GM19324 (cell line): ENCODE data around the gene CARM1.

Source experiments
- ATAC-seq: cut with Tn5 transposase; IDR thresholded peaks from one replicate; pipeline ENCODE4 v1.9.1; 2021; ENCODE audit warnings: mild to moderate bottlenecking, moderate library complexity; ENCODE audit not compliant: unreplicated experiment, low FRiP score

The CARM1 gene

DNA sequence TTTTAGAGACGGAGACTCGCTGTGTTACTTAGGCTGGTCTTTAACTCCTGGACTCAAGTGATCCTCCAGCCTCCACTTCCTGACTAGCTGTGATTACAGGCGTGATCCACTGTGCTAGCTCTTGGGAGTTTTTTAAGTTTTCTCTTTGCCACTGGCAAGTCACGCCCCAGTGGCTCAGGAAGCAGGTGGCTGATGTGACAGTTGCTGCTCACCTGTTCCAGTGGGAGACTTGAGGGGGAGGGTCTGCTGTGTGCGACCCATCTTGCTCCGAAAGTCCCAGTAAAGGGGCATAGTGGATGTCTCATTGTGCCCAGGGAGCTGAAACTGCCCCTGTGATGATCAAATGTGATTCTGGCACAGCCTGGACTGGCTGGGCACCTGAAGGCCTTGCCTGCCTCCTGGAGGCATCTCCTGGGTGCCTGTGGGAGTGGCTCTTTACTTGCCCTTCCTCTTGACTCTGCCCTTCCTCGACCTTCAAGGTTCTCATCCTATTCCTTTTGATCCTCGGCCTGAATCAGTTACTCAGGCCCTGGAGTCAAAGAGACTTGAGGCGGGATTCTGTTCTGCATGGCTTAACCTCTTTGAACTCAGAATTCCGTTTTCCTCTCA lies 97.3 kb downstream of the CARM1 start:
- no peak for ATAC-seq

DNA sequence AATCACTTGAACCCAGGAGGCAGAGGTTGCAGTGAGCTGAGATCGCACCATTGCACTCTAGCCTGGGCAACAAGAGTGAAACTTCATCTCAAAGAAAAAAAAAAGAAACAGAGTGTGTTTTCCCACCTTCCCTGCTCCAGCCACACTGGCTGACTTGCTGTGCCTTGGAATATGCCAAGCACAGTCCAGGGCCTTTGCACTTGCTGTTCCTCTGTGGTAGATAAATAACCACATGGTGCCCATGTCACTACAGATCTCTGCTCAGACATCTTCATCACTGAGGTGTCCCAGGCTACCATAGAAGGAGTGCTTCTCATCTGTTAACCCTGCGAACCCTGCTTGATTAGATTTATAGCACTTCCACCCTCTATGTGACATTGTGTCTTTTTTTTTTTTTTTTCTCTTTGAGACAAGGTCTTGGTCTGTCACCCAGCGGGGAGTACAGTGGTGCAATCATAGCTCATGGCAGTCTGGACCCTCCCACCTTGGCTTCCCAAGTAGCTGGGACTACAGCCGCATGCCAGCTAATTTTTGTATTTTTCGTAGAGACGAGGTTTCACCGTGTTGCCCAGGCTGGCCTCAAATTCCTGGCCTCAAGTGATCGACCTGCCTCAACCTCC lies 99.9 kb downstream of the CARM1 start:
- ATAC-seq = no peak
